GM12878 (cell line): ENCODE measurements around the gene POMT2. TPM values are rescaled to one million over a fixed set of nuclear protein-coding genes. Genes with fewer than 3 reads are reported as not detected.

Experiments
- ATAC-seq: fragments of 200-7000 bp; cut with Tn5 transposase; 3 replicates; pipeline ENCODE4 v1.9.1; 2020; ENCODE audit warnings: mild to moderate bottlenecking, moderate library complexity
- BruUV-seq: library from RNA; stranded (reverse); fragments of 400-500 nt; replicated peaks from 2 replicates; lab custom pipeline; 2021; lab: Mats Ljungman, UMichigan
- CTCF ChIA-PET: fragments of 300-600 bp; sonication (Branson Sonifier 250); formaldehyde crosslinking; extraction: SDS; loops from one replicate; lab custom pipeline; 2021; ENCODE audit warnings: inconsistent platforms; lab: Yijun Ruan, JAX
- POLR2A ChIA-PET: fragments of 350-600 bp; formaldehyde crosslinking; extraction: SDS; loops from one replicate; lab custom pipeline; 2021; ENCODE audit warnings: inconsistent platforms; lab: Charles Lee
- RAD21 ChIA-PET: fragments of 300-600 bp; sonication (Branson Sonifier 250); formaldehyde crosslinking; loops from one replicate; lab custom pipeline; 2023; ENCODE audit warnings: antibody characterized with exemption; ENCODE audit not compliant: unreplicated experiment; lab: Charles Lee
- SMC1A ChIA-PET: fragments of 300-600 bp; sonication (Branson Sonifier 250); formaldehyde crosslinking; loops from one replicate; lab custom pipeline; 2023; ENCODE audit not compliant: unreplicated experiment, uncharacterized antibody; lab: Charles Lee
- DNase-seq: peaks from one replicate; pipeline ENCODE4 v3.0.0-alpha.2; 2011; ENCODE audit warnings: low read depth, low spot score
- FAIRE-seq: peaks from 3 replicates; lab custom pipeline; 2011; peaks lifted over from hg19 to GRCh38; lab: Jason Lieb, UNC
- H2AFZ ChIP-seq: 2 replicates; pipeline ENCODE4 v1.6.0; 2011; ENCODE audit warnings: low read depth, low read length, control low read depth; ENCODE audit not compliant: control insufficient read depth
- H3K27ac ChIP-seq: 2 replicates; pipeline ENCODE4 v1.5.1; 2011; ENCODE audit warnings: control low read depth; ENCODE audit not compliant: control insufficient read depth, insufficient read depth
- H3K27me3 ChIP-seq, 2 experiments: replicated peaks in 1 of 2; 2 replicates each; pipeline versions ENCODE4 v1.6.0 to v1.6.1; 2011; ENCODE audit warnings: low read length in 1 of 2; ENCODE audit not compliant: control insufficient read depth in 2 of 2, insufficient read depth in 2 of 2
- H3K36me3 ChIP-seq, 2 experiments: 2 replicates each; pipeline ENCODE4 v1.5.1; 2011; ENCODE audit warnings: low read length in 1 of 2; ENCODE audit not compliant: control insufficient read depth in 2 of 2, insufficient read depth in 2 of 2
- H3K4me1 ChIP-seq: 2 replicates; pipeline ENCODE4 v1.6.1; 2011; ENCODE audit warnings: mild to moderate bottlenecking, low read length, moderate library complexity, mixed read lengths; ENCODE audit not compliant: control insufficient read depth, insufficient read depth
- H3K4me2 ChIP-seq: 2 replicates; pipeline ENCODE4 v1.6.0; 2011; ENCODE audit warnings: control low read depth; ENCODE audit not compliant: control insufficient read depth, insufficient read depth
- H3K4me3 ChIP-seq: fragments of 200-600 bp; sonication (generic); 2 replicates; pipeline ENCODE4 v1.5.1; 2016
- H3K79me2 ChIP-seq: 2 replicates; pipeline ENCODE4 v1.6.0; 2011; ENCODE audit warnings: low read length; ENCODE audit not compliant: control insufficient read depth, insufficient read depth
- H3K9ac ChIP-seq: 2 replicates; pipeline ENCODE4 v1.8.0; 2011; ENCODE audit warnings: low read length, control low read depth, mixed read lengths; ENCODE audit not compliant: control insufficient read depth, insufficient read depth
- H3K9me3 ChIP-seq: replicated peaks from 3 replicates; pipeline ENCODE4 v1.5.1; 2011; ENCODE audit warnings: mild to moderate bottlenecking, low read length; ENCODE audit not compliant: control insufficient read depth, insufficient read depth
- H4K20me1 ChIP-seq: 2 replicates; pipeline ENCODE4 v1.6.0; 2011; ENCODE audit not compliant: control insufficient read depth, insufficient read depth
- SUZ12 ChIP-seq: fragments of 200-600 bp; sonication (generic); IDR thresholded peaks from one replicate; pipeline ENCODE4 v1.6.1; 2018; ENCODE audit warnings: antibody characterized with exemption, mild to moderate bottlenecking; ENCODE audit not compliant: unreplicated experiment
- TAF1 ChIP-seq: IDR thresholded peaks from 2 replicates; pipeline ENCODE4 v1.6.1; 2011; ENCODE audit warnings: mild to moderate bottlenecking, low read depth, low read length, borderline replicate concordance
- ZBED1 ChIP-seq: IDR thresholded peaks from 2 replicates; pipeline ENCODE4 v1.6.1; 2016; ENCODE audit warnings: borderline replicate concordance
- WGBS: methylation state at CpG from one replicate; pipeline ENCODE4 v1.1.6; 2016; ENCODE audit warnings: low lambda C conversion rate; ENCODE audit not compliant: insufficient replicate concordance, insufficient coverage; ENCODE audit errors: missing lambda C conversion rate; 5-methylcytosine and 5-hydroxymethylcytosine counted together
- in situ Hi-C: fragments of 300-500 bp; cut with MboI; formaldehyde crosslinking; loops from 9 replicates; pipeline ENCODE4 v1.14.3; 2018; ENCODE audit warnings: mixed read lengths
- intact Hi-C: fragments of 100-400 bp; cut with micrococcal nuclease; formaldehyde crosslinking; loops from one replicate; pipeline ENCODE4 v1.14.2; 2022; ENCODE audit not compliant: unreplicated experiment
- polyA plus RNA-seq, 11 experiments: library from polyadenylated mRNA; depleted of rRNA in 4 of 11; unstranded in 6 of 11; stranded (reverse) in 5 of 11; fragments of >200 nt; fragmentation: Nextera tagmentation in 4 of 11; fragmentation: Illumina TruSeq in 1 of 11; extraction: Ambion mirVana in 4 of 11; extraction: Trizol in 1 of 11; gene quantifications; 1 replicate in 1 of 11; 2 replicates in 10 of 11; pipeline versions ENCODE4 v1.2.1 to v1.2.3, GENCODE V29; 2011 to 2016; ENCODE audit warnings: inconsistent platforms in 2 of 11, missing spikeins in 2 of 11, low read depth in 1 of 11
- total RNA-seq, 4 experiments: library from RNA; depleted of rRNA in 3 of 4; stranded (reverse); fragments of >200 nt in 3 of 4; fragmentation: Illumina TruSeq in 1 of 4; extraction: Trizol in 1 of 4; gene quantifications; 2 replicates each; pipeline versions ENCODE4 v1.2.1 to v1.2.3, GENCODE V29; 2013 to 2021
- TF ChIP-seq, protein P1 (sequence below): fragments of 450-650 bp; IDR thresholded peaks from 2 replicates; pipeline ENCODE4 v1.6.1; 2017; ENCODE audit warnings: antibody characterized with exemption, mild to moderate bottlenecking, moderate library complexity

The POMT2 gene
- total and polyA plus RNA-seq, 10 of the 15 experiments (the other 5 are each of a cell fraction or from before 2014, with no cell fraction given): 0.23 to 13.9 (median 6.5) TPM

- SMC1A ChIA-PET: no interaction called here
- ATAC-seq (no peak), FAIRE-seq (no peak), DNase-seq (no peak)
- intact Hi-C loops (no loop called here), in situ Hi-C loops (no loop called here)
- Histone ChIP-seq H3K4me3 (no peak within 1 kb of the TSS), H3K4me2 (no peak within 1 kb of the TSS), H4K20me1 (no peaks in the 10 kb centered on the region), H3K36me3 (no peaks in the 10 kb centered on the region), H3K9me3 (no peaks in the 10 kb centered on the region), H2AFZ (no peak within 1 kb of the TSS), H3K9ac (no peak within 1 kb of the TSS), H3K27ac (no peak within 1 kb of the TSS), H3K4me1 (no peaks in the 10 kb centered on the region), H3K79me2 (no peaks in the 10 kb centered on the region), H3K27me3 (peaks cover 0 to 6% of the 10 kb centered on the region in 2 experiments; a peak in 3 of 4 replicates)
- RAD21 ChIA-PET: no interaction called here
- WGBS: 66% methylated on average over 38 of the region's 38 CpGs
- POLR2A ChIA-PET: no interaction called here
- CTCF ChIA-PET: no interaction called here
- TF ChIP-seq, protein P1, sequence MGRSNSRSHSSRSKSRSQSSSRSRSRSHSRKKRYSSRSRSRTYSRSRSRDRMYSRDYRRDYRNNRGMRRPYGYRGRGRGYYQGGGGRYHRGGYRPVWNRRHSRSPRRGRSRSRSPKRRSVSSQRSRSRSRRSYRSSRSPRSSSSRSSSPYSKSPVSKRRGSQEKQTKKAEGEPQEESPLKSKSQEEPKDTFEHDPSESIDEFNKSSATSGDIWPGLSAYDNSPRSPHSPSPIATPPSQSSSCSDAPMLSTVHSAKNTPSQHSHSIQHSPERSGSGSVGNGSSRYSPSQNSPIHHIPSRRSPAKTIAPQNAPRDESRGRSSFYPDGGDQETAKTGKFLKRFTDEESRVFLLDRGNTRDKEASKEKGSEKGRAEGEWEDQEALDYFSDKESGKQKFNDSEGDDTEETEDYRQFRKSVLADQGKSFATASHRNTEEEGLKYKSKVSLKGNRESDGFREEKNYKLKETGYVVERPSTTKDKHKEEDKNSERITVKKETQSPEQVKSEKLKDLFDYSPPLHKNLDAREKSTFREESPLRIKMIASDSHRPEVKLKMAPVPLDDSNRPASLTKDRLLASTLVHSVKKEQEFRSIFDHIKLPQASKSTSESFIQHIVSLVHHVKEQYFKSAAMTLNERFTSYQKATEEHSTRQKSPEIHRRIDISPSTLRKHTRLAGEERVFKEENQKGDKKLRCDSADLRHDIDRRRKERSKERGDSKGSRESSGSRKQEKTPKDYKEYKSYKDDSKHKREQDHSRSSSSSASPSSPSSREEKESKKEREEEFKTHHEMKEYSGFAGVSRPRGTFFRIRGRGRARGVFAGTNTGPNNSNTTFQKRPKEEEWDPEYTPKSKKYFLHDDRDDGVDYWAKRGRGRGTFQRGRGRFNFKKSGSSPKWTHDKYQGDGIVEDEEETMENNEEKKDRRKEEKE: no peak
- TF ChIP-seq SUZ12: no peak
- TF ChIP-seq TAF1: no peak
- TF ChIP-seq ZBED1: no peak
- no TSS peak for BruUV-seq
These were observed 49.5 kb downstream of the POMT2 start, which contains the start of gene NGB for GRCh38 chr14:77271113-77271710. TSS of gene NGB (minus strand) at chr14:77271206. CDS start at chr14:77270937, 269 bp downstream.
